ENCODE results near the gene INPP5B.
"Not testable (repeated sequence)": the region's sequence is repeated elsewhere in the genome, so short reads cannot be mapped to it uniquely, and the experiment has no call there.

DNA sequence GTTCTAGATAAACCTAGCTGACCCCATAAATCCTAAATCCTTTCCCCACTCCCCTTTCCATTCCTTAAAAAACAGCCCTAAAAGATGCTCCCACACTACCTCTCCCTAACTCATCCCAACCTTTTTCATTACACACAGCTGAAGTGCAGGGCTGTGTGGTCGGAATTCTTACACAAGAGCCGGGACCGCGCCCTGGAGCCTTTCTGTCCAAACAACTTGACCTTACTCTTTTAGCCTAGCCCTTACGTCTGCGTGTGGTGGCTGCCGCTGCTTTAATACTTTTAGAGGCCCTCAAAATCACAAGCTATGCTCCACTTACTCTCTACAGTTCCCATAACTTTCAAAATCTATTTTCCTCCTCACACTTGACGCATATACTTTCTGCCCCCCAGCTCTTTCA is 36.0 kb downstream of the INPP5B start:
- TF ChIP-seq, protein P1, sequence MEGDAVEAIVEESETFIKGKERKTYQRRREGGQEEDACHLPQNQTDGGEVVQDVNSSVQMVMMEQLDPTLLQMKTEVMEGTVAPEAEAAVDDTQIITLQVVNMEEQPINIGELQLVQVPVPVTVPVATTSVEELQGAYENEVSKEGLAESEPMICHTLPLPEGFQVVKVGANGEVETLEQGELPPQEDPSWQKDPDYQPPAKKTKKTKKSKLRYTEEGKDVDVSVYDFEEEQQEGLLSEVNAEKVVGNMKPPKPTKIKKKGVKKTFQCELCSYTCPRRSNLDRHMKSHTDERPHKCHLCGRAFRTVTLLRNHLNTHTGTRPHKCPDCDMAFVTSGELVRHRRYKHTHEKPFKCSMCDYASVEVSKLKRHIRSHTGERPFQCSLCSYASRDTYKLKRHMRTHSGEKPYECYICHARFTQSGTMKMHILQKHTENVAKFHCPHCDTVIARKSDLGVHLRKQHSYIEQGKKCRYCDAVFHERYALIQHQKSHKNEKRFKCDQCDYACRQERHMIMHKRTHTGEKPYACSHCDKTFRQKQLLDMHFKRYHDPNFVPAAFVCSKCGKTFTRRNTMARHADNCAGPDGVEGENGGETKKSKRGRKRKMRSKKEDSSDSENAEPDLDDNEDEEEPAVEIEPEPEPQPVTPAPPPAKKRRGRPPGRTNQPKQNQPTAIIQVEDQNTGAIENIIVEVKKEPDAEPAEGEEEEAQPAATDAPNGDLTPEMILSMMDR (IDR thresholded peaks at IDR 0.05; ENCODE audit: low read depth, low read length): not testable (repeated sequence)
- not testable (repeated sequence) for TF ChIP-seq EZH2phosphoT487 (IDR thresholded peaks at IDR 0.05; ENCODE audit: low read depth)
